HepG2 (cell line): ENCODE data around the gene CEBPE. TPM values are rescaled to one million over a fixed set of nuclear protein-coding genes. Genes with fewer than 3 reads are reported as not detected.

Experiments used
- CCAR2 ChIP-seq: fragments of 200-400 bp; formaldehyde crosslinking; optimal IDR thresholded peaks from 2 replicates; pipeline ENCODE3; 2018; ENCODE audit warnings: low read depth, mild to moderate bottlenecking, low read length, moderate library complexity
- CREB3 ChIP-seq: sonication (generic); formaldehyde crosslinking; IDR thresholded peaks from 2 replicates; pipeline ENCODE4 v1.5.0; 2020; ENCODE audit warnings: missing genetic modification reagents
- GZF1 ChIP-seq: sonication (generic); formaldehyde crosslinking; IDR thresholded peaks from 2 replicates; pipeline ENCODE4 v1.5.1; 2020; ENCODE audit warnings: mild to moderate bottlenecking, missing genetic modification reagents
- ISX ChIP-seq: sonication (generic); formaldehyde crosslinking; conservative IDR thresholded peaks from 2 replicates; pipeline ENCODE4 v1.5.0; 2020; ENCODE audit warnings: missing genetic modification reagents
- SAFB2 ChIP-seq: sonication (generic); formaldehyde crosslinking; IDR thresholded peaks from 2 replicates; pipeline ENCODE4 v1.5.1; 2020; ENCODE audit warnings: missing genetic modification reagents, low read depth, mild to moderate bottlenecking, borderline replicate concordance
- SP5 ChIP-seq: IDR thresholded peaks from 2 replicates; pipeline ENCODE4 v1.6.1; 2016; ENCODE audit warnings: low read depth, borderline replicate concordance
- TP53 ChIP-seq: sonication (generic); formaldehyde crosslinking; conservative IDR thresholded peaks from 2 replicates; pipeline ENCODE4 v1.4.0; 2020; ENCODE audit warnings: missing genetic modification reagents
- ZFP1 ChIP-seq: IDR thresholded peaks from 2 replicates; pipeline ENCODE4 v1.6.1; 2016
- ZNF30 ChIP-seq: sonication (generic); formaldehyde crosslinking; IDR thresholded peaks from 2 replicates; pipeline ENCODE4 v1.5.0; 2020; ENCODE audit warnings: mild to moderate bottlenecking, missing genetic modification reagents
- ZNF407 ChIP-seq: sonication (generic); formaldehyde crosslinking; IDR thresholded peaks from one replicate; pipeline ENCODE4 v1.5.1; 2020; ENCODE audit warnings: mild to moderate bottlenecking, missing genetic modification reagents; ENCODE audit errors: not compliant biosample characterization
- ZNF460 ChIP-seq: sonication (generic); formaldehyde crosslinking; IDR thresholded peaks from 2 replicates; pipeline ENCODE4 v1.5.1; 2020; ENCODE audit warnings: missing genetic modification reagents, mild to moderate bottlenecking, borderline replicate concordance
- ZNF496 ChIP-seq: sonication (generic); formaldehyde crosslinking; IDR thresholded peaks from 2 replicates; pipeline ENCODE4 v1.8.1; 2023; ENCODE audit warnings: mild to moderate bottlenecking, moderate library complexity, missing genetic modification reagents; ENCODE audit not compliant: insufficient replicate concordance
- polyA plus RNA-seq, 8 experiments: library from polyadenylated mRNA; depleted of rRNA in 3 of 8; stranded (reverse) in 7 of 8; unstranded in 1 of 8; fragments of >200 nt; fragmentation: Illumina TruSeq in 4 of 8; extraction: Trizol in 4 of 8; gene quantifications; 2 replicates each; pipeline versions ENCODE4 v1.2.1 to v1.2.3, GENCODE V29; 2011 to 2016; ENCODE audit warnings: low read depth in 4 of 8, missing spikeins in 1 of 8, mixed read lengths in 1 of 8; ENCODE audit not compliant: insufficient read depth in 1 of 8
- total RNA-seq, 5 experiments: library from RNA; depleted of rRNA; stranded (reverse); fragments of >200 nt; fragmentation: Illumina TruSeq; extraction: Trizol; gene quantifications; 2 replicates each; pipeline ENCODE4 v1.2.3, GENCODE V29; 2016; ENCODE audit warnings: low read depth in 1 of 5
- TF ChIP-seq, protein P1 (sequence below): sonication (generic); formaldehyde crosslinking; IDR thresholded peaks from 2 replicates; pipeline ENCODE4 v1.4.0; 2020; ENCODE audit warnings: missing genetic modification reagents
- TF ChIP-seq, protein P2 (sequence below): sonication (generic); formaldehyde crosslinking; IDR thresholded peaks from 2 replicates; pipeline ENCODE4 v1.5.0; 2020; ENCODE audit warnings: missing genetic modification reagents
- TF ChIP-seq, protein P3 (sequence below): sonication (generic); formaldehyde crosslinking; IDR thresholded peaks from 2 replicates; pipeline ENCODE4 v1.5.0; 2020; ENCODE audit warnings: mild to moderate bottlenecking, missing genetic modification reagents, moderate library complexity

The CEBPE gene
- total and polyA plus RNA-seq, 2 of the 13 experiments (the other 11 are each of a cell fraction or from before 2014, with no cell fraction given), result 0.09 to 0.11 TPM

GRCh38 chr14:23105348-23105824 lies 13.7 kb downstream of the CEBPE start (continued):
- TF ChIP-seq ZNF407, result no peak
- TF ChIP-seq CCAR2, result no peak
- TF ChIP-seq ZNF460 (CRISPR knock-in tag), result no peak
- TF ChIP-seq, protein P1, sequence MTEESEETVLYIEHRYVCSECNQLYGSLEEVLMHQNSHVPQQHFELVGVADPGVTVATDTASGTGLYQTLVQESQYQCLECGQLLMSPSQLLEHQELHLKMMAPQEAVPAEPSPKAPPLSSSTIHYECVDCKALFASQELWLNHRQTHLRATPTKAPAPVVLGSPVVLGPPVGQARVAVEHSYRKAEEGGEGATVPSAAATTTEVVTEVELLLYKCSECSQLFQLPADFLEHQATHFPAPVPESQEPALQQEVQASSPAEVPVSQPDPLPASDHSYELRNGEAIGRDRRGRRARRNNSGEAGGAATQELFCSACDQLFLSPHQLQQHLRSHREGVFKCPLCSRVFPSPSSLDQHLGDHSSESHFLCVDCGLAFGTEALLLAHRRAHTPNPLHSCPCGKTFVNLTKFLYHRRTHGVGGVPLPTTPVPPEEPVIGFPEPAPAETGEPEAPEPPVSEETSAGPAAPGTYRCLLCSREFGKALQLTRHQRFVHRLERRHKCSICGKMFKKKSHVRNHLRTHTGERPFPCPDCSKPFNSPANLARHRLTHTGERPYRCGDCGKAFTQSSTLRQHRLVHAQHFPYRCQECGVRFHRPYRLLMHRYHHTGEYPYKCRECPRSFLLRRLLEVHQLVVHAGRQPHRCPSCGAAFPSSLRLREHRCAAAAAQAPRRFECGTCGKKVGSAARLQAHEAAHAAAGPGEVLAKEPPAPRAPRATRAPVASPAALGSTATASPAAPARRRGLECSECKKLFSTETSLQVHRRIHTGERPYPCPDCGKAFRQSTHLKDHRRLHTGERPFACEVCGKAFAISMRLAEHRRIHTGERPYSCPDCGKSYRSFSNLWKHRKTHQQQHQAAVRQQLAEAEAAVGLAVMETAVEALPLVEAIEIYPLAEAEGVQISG (CRISPR knock-in tag), result no peak; the same call in 1 of the 2 replicates
- TF ChIP-seq ISX (CRISPR knock-in tag), result no peak
- TF ChIP-seq, protein P2, sequence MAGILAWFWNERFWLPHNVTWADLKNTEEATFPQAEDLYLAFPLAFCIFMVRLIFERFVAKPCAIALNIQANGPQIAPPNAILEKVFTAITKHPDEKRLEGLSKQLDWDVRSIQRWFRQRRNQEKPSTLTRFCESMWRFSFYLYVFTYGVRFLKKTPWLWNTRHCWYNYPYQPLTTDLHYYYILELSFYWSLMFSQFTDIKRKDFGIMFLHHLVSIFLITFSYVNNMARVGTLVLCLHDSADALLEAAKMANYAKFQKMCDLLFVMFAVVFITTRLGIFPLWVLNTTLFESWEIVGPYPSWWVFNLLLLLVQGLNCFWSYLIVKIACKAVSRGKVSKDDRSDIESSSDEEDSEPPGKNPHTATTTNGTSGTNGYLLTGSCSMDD (CRISPR knock-in tag), result 0 out of 2 replicates have a peak, but pooled peaks have one; percentile 8
- TF ChIP-seq CREB3 (CRISPR knock-in tag), result no peak
- TF ChIP-seq GZF1 (CRISPR knock-in tag), result no peak
- TF ChIP-seq ZNF30 (CRISPR knock-in tag), result no peak
- TF ChIP-seq SAFB2 (CRISPR knock-in tag), result no peak
- TF ChIP-seq ZFP1 (CRISPR knock-in tag), result no peak
- TF ChIP-seq ZNF496 (CRISPR knock-in tag), result no peak
- no peak for TF ChIP-seq TP53 (CRISPR knock-in tag)
- no peak for TF ChIP-seq SP5 (CRISPR knock-in tag)
- TF ChIP-seq, protein P3, sequence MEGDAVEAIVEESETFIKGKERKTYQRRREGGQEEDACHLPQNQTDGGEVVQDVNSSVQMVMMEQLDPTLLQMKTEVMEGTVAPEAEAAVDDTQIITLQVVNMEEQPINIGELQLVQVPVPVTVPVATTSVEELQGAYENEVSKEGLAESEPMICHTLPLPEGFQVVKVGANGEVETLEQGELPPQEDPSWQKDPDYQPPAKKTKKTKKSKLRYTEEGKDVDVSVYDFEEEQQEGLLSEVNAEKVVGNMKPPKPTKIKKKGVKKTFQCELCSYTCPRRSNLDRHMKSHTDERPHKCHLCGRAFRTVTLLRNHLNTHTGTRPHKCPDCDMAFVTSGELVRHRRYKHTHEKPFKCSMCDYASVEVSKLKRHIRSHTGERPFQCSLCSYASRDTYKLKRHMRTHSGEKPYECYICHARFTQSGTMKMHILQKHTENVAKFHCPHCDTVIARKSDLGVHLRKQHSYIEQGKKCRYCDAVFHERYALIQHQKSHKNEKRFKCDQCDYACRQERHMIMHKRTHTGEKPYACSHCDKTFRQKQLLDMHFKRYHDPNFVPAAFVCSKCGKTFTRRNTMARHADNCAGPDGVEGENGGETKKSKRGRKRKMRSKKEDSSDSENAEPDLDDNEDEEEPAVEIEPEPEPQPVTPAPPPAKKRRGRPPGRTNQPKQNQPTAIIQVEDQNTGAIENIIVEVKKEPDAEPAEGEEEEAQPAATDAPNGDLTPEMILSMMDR (CRISPR knock-in tag), result no peak
